Stimulated activated CD8-positive, alpha-beta memory T cell treated with anti-CD3 and anti-CD28 coated beads, Interleukin-7, amount 100 ng/mL, for 1 hour (primary cell): ENCODE measurements around the gene PLCH2.
"Not testable (repeated sequence)": the region's sequence is repeated elsewhere in the genome, so short reads cannot be mapped to it uniquely, and the experiment has no call there.

Source experiments
- DNase-seq, 2 donors: peaks; one replicate each; pipeline ENCODE4 v3.0.0-alpha.2; 2020; ENCODE audit warnings: low read depth in 2 of 2

The PLCH2 gene

GRCh38 chr1:2440346-2440745 lies 35.7 kb upstream of the PLCH2 start:
- DNase-seq = not testable (repeated sequence)

DNA sequence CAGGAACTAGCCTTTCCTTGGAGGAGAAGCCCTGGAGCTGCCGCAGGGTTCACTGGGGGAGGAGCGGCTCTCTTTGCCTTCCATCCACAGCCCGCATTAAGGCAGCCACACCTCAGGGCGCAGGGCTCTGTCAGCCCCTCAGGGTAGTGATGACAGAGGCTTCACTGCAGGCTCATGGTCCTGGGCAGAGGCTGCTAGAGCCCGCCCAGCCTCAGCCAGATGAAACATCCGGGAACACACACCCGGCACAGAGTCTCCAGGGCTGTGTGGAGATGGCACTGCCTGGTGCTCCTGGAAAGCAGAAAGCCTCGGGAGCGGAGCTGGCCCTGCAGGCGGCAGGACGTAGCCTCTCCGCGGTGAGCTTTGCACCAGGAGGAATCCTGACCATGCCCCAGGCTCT lies 34.3 kb upstream of the PLCH2 start:
- DNase-seq = no peak

- no peak for DNase-seq
Observed at GRCh38 chr1:2442661-2443060, 33.4 kb upstream of the PLCH2 start.

GRCh38 chr1:2443277-2444137 lies 32.6 kb upstream of the PLCH2 start:
- DNase-seq = no peak

DNA sequence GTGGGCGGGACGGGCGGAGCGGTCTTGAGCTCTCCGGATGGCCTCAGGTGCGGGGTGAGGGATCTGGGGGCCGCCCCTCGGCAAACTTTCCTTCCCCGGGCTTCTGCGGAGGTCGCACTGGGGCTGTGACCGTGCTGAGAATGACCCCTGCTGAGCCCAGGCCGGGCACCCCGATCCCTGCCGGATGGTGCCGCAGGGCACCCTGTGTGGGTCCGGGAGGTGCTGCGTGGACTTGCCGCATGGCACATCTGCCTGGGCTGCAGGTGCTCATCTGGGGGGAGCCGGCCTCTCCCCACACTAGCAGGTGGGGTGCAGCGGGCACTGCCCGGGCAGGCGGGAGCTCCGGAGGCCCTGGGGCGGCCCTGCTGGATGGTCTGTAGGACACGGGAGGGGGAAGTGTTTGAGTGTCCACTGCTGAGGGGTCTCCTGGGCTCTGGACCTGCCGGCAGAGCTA lies 31.9 kb upstream of the PLCH2 start:
- no peak for DNase-seq

DNA sequence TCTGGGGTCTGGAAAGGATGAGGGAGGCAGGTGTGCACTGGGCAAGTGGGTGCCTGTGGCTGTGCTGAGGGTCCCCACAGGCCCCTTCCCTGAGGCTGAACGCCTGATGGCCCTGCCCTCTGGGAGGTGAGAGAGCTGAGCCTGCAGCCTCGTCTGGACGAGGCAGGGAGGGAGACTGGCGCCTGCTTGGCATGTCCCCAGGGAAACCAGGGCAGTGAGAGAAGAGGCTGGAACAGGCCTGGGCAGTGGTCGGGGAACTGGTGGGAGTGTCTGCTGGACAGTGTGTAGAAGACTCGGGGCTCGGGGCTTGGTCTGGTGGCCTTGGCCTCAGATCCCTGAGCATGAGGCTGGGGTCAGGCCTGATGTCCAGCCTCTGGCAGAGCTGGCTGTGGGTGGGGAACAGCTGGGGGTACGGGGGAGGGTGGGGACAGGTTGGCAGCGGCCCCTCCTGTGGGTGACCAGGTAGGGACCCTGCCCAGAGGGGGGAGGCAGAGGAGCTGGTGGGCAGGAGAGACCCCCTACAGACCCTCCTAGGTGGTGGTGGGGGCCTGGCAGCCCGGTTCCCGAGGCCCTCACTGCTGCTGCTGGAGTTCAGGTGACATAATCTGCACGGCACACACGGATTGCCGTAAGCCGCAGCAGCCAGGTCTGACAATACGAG lies 30.8 kb upstream of the PLCH2 start:
- no peak for DNase-seq

DNA sequence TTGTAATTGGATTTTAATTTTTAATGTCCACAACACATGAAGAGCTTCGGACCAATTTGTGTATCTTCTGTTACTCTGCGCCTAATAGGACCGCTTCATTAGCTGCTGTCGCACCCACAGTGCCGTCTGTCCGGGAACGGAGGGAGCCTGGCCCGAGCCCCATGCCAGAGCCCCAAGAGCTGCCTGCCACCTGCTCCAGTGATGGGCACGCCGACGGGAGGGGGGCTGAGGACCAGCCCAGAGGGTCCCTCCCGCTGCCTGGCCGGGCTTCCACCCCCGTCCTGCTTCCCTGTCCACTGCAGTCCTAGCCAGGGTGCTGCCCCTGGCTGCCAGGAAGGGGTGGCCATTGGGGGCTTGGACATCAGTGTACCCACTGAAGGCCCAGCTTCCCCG lies 30.3 kb upstream of the PLCH2 start:
- no peak for DNase-seq

GRCh38 chr1:2446394-2446793 lies 29.7 kb upstream of the PLCH2 start:
- no peak for DNase-seq

- no peak for DNase-seq
Observed at GRCh38 chr1:2446861-2447260, 29.2 kb upstream of the PLCH2 start.

DNA sequence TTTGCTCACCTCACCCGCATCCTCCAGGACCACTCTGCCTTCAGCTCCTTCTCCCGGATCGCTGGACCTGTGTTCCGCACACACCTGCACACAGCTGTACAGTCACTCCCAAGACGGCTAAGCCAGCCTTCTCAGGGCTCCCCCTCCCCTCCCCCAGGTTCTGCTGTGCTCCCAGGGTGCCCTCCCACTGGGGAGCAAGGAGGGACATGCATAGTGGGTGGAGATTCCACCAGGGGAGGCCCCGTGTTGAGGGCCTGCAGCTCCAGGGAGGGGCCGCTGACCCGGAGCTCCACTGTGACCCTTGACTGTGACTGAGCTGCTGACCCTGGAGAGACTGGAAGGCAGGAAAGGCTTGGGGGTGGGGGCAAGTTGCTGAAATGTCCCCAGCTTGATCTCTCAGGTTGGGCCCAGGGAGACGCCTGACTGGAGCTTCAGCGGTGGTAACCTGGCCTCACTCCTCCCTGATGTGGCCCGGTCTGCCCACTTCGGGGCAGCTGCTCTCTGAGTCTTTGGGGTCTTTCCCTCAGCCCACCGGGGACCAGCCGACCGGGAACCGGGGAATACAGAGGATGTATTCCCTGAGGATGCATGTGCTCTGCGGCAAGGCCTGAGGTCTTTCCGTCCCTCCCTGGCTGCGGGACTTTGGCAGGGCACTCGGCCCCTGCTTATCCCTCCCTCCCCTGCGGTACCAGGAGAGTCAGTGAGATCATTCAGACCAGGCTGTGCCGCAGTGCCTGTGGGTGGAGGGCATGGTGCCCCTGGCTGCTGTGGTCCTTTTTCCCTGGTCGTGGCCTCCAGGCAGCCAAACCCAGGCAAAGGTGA lies 28.6 kb upstream of the PLCH2 start:
- DNase-seq = no peak

DNA sequence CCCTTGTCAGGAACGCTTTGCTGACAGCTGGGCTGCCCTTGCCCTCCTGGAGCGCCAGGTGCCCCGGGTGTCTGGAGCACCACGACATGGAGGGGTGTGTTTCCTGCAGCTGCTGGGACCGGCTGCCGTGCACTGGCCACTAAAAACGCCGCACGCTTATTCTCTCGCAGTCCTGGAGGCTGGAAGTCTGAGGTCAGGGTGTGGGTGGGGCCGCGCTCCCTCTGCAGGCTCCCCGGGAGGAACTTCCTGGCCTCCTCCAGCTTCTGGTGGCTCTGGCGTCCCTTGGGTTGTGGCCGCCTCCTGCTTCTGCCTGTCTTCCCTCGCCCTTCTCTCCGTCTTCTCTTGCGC lies 28.0 kb upstream of the PLCH2 start:
- DNase-seq = no peak

DNA sequence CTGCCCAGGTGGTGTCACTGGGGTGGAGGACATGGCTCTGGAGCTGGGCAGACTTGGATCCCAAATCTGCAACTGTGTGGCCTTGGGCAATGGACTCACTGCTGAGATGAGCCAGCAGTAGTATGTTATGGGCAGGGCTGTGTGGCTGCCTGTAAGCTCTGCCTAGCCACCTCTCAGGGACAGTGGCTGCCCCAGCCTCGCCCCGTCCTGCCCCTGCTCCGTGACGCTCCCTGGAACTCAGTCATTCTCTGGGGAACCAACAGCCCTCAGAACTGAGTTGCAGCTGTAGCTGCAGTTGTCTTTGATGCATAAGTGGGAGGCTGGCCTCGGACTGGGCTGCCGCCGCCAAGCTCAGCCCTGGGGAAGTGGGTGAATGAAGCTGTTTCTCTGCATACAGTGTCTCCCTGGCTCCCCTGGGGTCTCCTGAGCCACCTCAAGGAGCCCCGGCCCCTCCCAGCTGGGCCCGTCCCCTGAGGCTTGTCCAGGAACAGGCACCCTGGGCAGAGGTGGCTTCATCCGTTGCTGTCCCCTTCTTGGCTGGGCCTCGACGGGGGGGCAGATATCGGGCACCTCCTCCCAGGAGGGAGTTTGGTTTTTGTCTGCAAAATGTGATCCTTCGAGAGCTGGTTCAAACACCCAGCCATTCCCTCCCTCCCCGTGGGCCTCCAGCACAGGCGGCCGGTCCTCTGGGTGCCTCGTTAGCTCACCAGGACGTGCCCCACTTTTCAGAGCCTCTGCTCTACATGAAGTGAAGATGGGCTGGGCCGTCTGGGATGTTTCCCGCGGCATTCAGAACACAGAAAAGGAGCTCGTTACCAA lies 26.2 kb upstream of the PLCH2 start:
- no peak for DNase-seq

- DNase-seq = no peak
Observed at GRCh38 chr1:2451741-2452140, 24.3 kb upstream of the PLCH2 start.

DNA sequence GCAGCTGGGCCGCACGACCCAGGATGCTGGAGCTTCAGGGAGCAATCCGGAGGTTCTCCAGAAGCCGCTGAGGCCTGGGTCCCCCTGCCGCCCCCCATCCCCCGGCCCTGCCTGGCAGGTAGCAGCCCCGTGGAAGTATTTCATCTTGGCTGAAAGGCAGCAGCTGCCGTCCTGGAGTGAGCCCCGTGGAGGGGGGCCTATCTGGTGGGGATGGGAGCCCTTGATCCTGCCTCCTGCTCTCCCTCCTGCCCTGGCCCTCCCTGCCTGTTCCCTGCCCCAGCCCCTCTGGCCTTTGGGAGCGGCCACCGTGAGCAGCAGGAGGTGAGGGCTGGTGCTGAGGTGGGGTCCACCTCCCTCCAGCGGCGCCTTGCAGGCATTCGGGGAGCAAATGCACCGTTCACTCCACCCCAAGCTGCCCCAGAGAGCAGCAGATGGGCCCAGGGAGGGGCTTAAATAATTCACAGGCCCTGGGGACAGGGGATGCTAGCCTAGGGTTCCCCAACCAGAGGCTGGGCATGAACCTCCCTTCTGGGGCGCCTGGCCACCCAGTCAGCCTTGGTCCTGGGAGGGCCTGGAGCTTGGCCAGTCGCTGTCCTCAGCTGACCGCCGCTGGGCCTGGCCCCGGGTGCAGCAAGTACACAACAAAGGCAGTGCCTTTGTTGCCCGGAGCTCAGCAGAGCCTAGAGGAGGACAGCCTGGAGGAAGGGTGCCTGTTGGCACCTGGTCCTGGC lies 23.7 kb upstream of the PLCH2 start:
- DNase-seq = no peak

- no peak for DNase-seq
Observed at GRCh38 chr1:2452932-2453315, 23.2 kb upstream of the PLCH2 start.

- no peak for DNase-seq
Observed at GRCh38 chr1:2454227-2454626, 21.9 kb upstream of the PLCH2 start.

- no peak for DNase-seq
Observed at GRCh38 chr1:2455757-2456156, 20.3 kb upstream of the PLCH2 start.

DNA sequence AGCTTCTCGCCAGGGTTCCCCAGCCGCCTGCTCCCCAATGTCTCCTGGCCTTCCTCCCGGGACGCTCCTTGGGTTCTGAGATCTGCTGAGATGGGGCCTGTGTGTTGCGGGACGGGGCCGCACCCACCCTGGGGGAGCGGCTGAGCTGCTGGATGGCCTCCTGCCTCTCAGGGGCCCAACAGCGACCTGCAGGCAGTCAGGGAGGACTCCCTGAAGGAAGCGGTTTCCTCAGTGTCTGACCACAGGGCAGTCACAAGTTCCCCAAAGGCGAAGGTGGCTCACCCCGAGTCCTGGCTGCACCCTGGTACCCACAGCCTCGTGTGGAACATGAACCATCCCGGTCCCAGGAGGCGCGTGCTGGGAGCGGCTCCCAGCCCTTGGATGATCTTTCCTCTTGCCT lies 18.6 kb upstream of the PLCH2 start:
- no peak for DNase-seq

DNA sequence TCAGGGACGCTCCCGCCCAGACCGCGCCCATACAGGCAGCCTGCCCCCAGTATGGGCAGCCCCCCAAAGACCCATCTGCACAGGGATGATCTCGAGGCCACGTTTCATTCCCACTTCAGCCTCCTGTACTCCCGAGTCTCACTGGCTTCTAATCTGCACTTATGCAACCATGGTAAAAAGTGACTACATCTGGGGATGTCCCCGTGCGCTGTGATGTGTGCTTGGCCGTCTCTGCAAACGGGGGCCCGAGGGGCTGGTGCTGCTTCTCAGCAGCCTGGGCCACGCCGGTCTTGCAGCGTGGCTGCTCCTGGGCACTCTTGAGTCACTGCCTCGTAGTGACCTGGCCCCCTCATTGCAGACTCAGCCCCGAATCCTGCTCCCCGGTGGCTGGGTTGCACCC lies 17.4 kb upstream of the PLCH2 start:
- DNase-seq = no peak

- not testable (repeated sequence) for DNase-seq
Observed at GRCh38 chr1:2459102-2459753, 16.9 kb upstream of the PLCH2 start.

DNA sequence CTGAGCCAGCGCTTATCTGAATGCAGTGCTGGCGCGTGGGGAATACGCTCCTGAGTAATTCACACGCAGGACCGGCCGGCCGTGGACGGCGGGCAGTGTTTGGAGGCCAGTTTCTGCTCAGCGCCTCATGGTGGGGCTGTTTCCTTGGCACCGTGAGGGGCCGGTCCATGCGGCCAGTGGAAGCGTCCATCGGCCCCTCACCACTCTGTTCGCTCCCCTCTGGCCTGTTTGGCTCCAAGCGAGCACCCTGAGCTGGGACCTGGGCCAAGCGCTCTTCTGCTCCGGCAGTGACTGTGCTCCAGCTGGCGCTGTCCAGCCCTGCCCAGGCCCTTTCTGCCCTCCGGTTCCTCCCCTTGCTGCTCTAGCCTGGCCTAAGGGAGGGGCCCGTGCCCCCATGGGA lies 16.3 kb upstream of the PLCH2 start:
- no peak for DNase-seq
